A549 (cell line): Measurements from ENCODE around the gene NAV2.

Experiments
- BHLHE40 ChIP-seq: IDR thresholded peaks from 2 replicates; pipeline ENCODE4 v1.6.1; 2012; ENCODE audit warnings: low read depth, low read length, inconsistent platforms
- CBX8 ChIP-seq: fragments of 200-600 bp; sonication (generic); IDR thresholded peaks from 2 replicates; pipeline ENCODE4 v1.6.1; 2016
- CHD2 ChIP-seq: fragments of 150-350 bp; IDR thresholded peaks from 2 replicates; pipeline ENCODE4 v1.6.1; 2014; ENCODE audit warnings: low read length; ENCODE audit not compliant: partially characterized antibody
- FOXS1 ChIP-seq: fragments of 250-450 bp; sonication (Bioruptor Pico); IDR thresholded peaks from 2 replicates; pipeline ENCODE4 v1.5.0; 2020; ENCODE audit warnings: mild to moderate bottlenecking, moderate library complexity
- MAX ChIP-seq: IDR thresholded peaks from 2 replicates; pipeline ENCODE4 v1.6.1; 2012
- RFX5 ChIP-seq: fragments of 450-650 bp; IDR thresholded peaks from 2 replicates; pipeline ENCODE4 v1.7.1; 2014; ENCODE audit warnings: antibody characterized with exemption, mild to moderate bottlenecking, moderate library complexity
- TF ChIP-seq, protein P1 (sequence below): fragments of >200 bp; sonication (Bioruptor Twin); formaldehyde crosslinking; IDR thresholded peaks from 3 replicates; pipeline ENCODE4 v1.5.1; 2016
- TF ChIP-seq, protein P2 (sequence below): fragments of >200 bp; sonication (Bioruptor Twin); formaldehyde crosslinking; IDR thresholded peaks from 2 replicates; pipeline ENCODE4 v1.6.1; 2016

DNA sequence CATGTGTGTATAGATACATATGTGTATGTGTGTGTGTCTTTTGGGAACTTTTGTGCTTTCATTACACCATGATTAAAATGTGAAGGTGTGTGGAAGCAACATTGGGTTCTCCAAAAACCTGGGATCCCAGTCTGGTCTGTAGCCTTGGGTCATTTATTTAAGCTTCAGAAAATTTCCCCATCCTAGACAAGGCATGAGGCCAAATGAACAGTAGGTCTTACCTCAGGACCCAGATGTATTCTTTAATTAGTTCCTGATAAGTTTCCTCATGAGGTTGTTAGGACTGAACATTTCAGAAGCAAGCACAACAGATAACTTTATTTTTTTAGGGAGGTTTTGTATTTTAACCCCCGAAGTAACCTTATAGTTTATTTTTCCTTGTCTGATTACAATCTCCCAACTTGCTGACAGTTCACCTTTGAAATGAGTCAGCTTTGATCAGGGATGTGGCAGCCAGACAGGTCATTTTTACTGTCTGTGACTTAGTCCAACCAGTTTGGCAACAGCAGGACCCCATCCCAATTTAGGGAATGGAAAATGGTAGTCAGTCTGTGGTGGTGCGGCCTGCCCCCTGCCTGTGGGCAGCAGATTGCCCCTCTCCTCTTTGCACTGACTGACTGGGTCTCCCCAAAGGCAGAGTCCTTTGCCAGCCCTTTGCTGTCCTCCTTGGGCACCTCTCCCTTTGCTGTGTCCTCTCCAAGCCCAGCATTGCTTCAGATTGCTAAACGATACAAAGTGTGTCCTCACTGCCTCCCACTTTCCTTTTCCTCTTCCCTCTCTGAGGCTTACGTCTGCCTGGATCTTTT is 88.3 kb downstream of the NAV2 start:
- TF ChIP-seq MAX (no peak), BHLHE40 (no peak), FOXS1 (CRISPR knock-in tag) (no peak), CHD2 (no peak), RFX5 (no peak), CBX8 (no peak)
- TF ChIP-seq, protein P1, sequence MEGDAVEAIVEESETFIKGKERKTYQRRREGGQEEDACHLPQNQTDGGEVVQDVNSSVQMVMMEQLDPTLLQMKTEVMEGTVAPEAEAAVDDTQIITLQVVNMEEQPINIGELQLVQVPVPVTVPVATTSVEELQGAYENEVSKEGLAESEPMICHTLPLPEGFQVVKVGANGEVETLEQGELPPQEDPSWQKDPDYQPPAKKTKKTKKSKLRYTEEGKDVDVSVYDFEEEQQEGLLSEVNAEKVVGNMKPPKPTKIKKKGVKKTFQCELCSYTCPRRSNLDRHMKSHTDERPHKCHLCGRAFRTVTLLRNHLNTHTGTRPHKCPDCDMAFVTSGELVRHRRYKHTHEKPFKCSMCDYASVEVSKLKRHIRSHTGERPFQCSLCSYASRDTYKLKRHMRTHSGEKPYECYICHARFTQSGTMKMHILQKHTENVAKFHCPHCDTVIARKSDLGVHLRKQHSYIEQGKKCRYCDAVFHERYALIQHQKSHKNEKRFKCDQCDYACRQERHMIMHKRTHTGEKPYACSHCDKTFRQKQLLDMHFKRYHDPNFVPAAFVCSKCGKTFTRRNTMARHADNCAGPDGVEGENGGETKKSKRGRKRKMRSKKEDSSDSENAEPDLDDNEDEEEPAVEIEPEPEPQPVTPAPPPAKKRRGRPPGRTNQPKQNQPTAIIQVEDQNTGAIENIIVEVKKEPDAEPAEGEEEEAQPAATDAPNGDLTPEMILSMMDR, result no peak
- TF ChIP-seq, protein P2, sequence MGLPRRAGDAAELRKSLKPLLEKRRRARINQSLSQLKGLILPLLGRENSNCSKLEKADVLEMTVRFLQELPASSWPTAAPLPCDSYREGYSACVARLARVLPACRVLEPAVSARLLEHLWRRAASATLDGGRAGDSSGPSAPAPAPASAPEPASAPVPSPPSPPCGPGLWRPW, result no peak
